ENCODE results near the gene ARMH1. TPM values are rescaled to one million over a fixed set of nuclear protein-coding genes. Genes with fewer than 3 reads are reported as not detected.

ARMH1 gene
- total and polyA plus RNA-seq, 8 donors, result 0.42 to 10.7 (median 1.7) TPM

GRCh38 chr1:44688760-44689446 lies 14.4 kb downstream of the ARMH1 start:
- whole genome bisulfite sequencing, 2 donors, result 85 to 87% methylated on average over 12 of the region's 12 CpGs
- Histone ChIP-seq H3K4me1 (no peaks in the 10 kb centered on the region), H3K27me3 (no peaks in the 10 kb centered on the region), H3K4me3 (no peak overlapping the region), H3K9me3 (no peaks in the 10 kb centered on the region), H3K27ac (no peak overlapping the region), H3K36me3 (no peaks in the 10 kb centered on the region)
- ATAC-seq (no peak), DNase-seq (no peak), FAIRE-seq (no peak)
- TF ChIP-seq CTCF (IDR thresholded peaks at IDR 0.05), result no peak
- intact Hi-C loops (cut with DNase I), result no loop called here

- H3K27me3 ChIP-seq, result no peaks in the 10 kb centered on the region
- H3K36me3 ChIP-seq, result no peaks in the 10 kb centered on the region
- no peak for TF ChIP-seq CTCF (IDR thresholded peaks at IDR 0.05)
- H3K4me3 ChIP-seq, result no peak overlapping the region
- no peak overlapping the region for H3K27ac ChIP-seq
- no peaks in the 10 kb centered on the region for H3K9me3 ChIP-seq
- intact Hi-C loops (cut with DNase I), result no loop called here
- no peak for ATAC-seq
- WGBS, 2 donors, result 86 to 90% methylated on average over 3 of the region's 3 CpGs
- no peak for FAIRE-seq
- DNase-seq, result no peak
- no peaks in the 10 kb centered on the region for H3K4me1 ChIP-seq
These were observed 14.9 kb downstream of the ARMH1 start for GRCh38 chr1:44689447-44689765.

- ATAC-seq (no peak), DNase-seq (no peak), FAIRE-seq (no peak)
- intact Hi-C loops (cut with DNase I), result no loop called here
- Histone ChIP-seq H3K4me1 (no peaks in the 10 kb centered on the region), H3K36me3 (no peaks in the 10 kb centered on the region), H3K27me3 (no peaks in the 10 kb centered on the region), H3K27ac (no peak overlapping the region), H3K9me3 (no peaks in the 10 kb centered on the region), H3K4me3 (no peak overlapping the region)
- 76 to 79% methylated on average over 2 of the region's 2 CpGs for WGBS, 2 donors
- no peak for TF ChIP-seq CTCF (IDR thresholded peaks at IDR 0.05)
These were observed 18.6 kb downstream of the ARMH1 start for GRCh38 chr1:44693159-44693558.

- no peak for TF ChIP-seq CTCF (IDR thresholded peaks at IDR 0.05)
- WGBS, 2 donors, result 80 to 92% methylated on average over 3 of the region's 3 CpGs
- H3K4me1 ChIP-seq, result no peaks in the 10 kb centered on the region
- no peak overlapping the region for H3K4me3 ChIP-seq
- DNase-seq (no peak), ATAC-seq (no peak), FAIRE-seq (no peak)
- no peak overlapping the region for H3K27ac ChIP-seq
- intact Hi-C loops (cut with DNase I), result no loop called here
- no peaks in the 10 kb centered on the region for H3K27me3 ChIP-seq
- no peaks in the 10 kb centered on the region for H3K36me3 ChIP-seq
- H3K9me3 ChIP-seq, result no peaks in the 10 kb centered on the region
These were observed 19.4 kb downstream of the ARMH1 start for GRCh38 chr1:44693900-44694299.

GRCh38 chr1:44694863-44695478 lies 20.5 kb downstream of the ARMH1 start:
- Histone ChIP-seq H3K4me1 (no peaks in the 10 kb centered on the region), H3K4me3 (no peak overlapping the region), H3K27ac (no peak overlapping the region), H3K27me3 (no peaks in the 10 kb centered on the region), H3K9me3 (no peaks in the 10 kb centered on the region), H3K36me3 (no peaks in the 10 kb centered on the region)
- TF ChIP-seq CTCF (IDR thresholded peaks at IDR 0.05), result no peak
- ATAC-seq (no peak), DNase-seq (no peak), FAIRE-seq (no peak)
- intact Hi-C loops (cut with DNase I), result no loop called here
- WGBS, 2 donors, result 86 to 92% methylated on average over 7 of the region's 7 CpGs

Measured in pancreas (tissue), 10 donors.